Mononuclear cell (primary cell): ENCODE measurements around the gene TLE6. TPM values are rescaled to one million over a fixed set of nuclear protein-coding genes. Genes with fewer than 3 reads are reported as not detected.
"Not testable (repeated sequence)": the region's sequence is repeated elsewhere in the genome, so short reads cannot be mapped to it uniquely, and the experiment has no call there.

Experiments used
- H3K27me3 ChIP-seq: 2 replicates; pipeline ENCODE4 v1.6.0; 2011; ENCODE audit warnings: low read length, control low read depth; ENCODE audit not compliant: insufficient read depth
- H3K4me1 ChIP-seq: 2 replicates; pipeline ENCODE4 v1.5.1; 2011; ENCODE audit warnings: mild to moderate bottlenecking, low read length, control low read depth; ENCODE audit not compliant: insufficient read depth
- H3K4me3 ChIP-seq: 2 replicates; pipeline ENCODE4 v1.5.1; 2011; ENCODE audit warnings: mild to moderate bottlenecking, low read length, moderate library complexity
- H3K9me3 ChIP-seq: 2 replicates; pipeline ENCODE4 v1.5.1; 2011; ENCODE audit warnings: low read depth, mild to moderate bottlenecking, control low read depth, low read length
- total RNA-seq: library from RNA; depleted of rRNA; stranded (reverse); fragments of >200 nt; gene quantifications from one replicate; pipeline ENCODE4 v1.2.3, GENCODE V29; 2012

Gene TLE6
- total RNA-seq, 1 donor, result not detected

DNA sequence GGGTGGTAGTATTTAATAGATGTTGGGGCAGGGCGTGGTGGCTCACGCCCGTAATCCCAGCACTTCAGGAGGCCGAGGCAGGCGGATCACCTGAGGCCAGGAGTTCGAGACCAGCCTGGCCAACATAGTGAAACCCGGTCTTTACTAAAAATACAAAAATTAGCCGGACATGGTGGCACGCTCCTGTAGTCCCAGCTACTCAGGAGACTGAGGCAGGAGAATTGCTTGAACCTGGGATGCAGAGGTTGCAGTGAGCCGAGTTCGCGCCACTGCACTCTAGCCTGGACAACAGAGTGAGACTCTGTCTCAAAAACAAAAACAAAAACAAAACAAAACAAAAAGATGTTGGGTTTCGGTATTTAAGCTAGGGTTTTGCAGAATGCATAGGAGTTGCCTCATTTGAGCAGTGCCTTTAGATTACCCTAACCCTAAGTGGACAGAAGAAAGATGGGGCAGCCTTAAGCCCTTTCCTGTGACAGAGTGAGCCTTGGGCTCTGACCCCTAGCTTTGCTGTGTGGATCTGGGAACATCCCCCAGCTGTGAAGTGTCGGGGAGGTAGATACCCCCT is 59.7 kb downstream of the TLE6 start:
- H3K27me3 ChIP-seq, H3K9me3 ChIP-seq, H3K4me3 ChIP-seq: not testable (repeated sequence)
- H3K4me1 ChIP-seq, result peaks cover 14% of the 10 kb centered on the region

GRCh38 chr19:3038214-3038613 is 60.9 kb downstream of the TLE6 start:
- Histone ChIP-seq H3K4me3 (no peak overlapping the region), H3K27me3 (peaks cover 3% of the 10 kb centered on the region), H3K4me1 (peaks cover 14% of the 10 kb centered on the region), H3K9me3 (no peaks in the 10 kb centered on the region)

- Histone ChIP-seq H3K9me3 (no peaks in the 10 kb centered on the region), H3K4me3 (no peak overlapping the region)
Observed at GRCh38 chr19:3039125-3039524, 61.8 kb downstream of the TLE6 start.

DNA sequence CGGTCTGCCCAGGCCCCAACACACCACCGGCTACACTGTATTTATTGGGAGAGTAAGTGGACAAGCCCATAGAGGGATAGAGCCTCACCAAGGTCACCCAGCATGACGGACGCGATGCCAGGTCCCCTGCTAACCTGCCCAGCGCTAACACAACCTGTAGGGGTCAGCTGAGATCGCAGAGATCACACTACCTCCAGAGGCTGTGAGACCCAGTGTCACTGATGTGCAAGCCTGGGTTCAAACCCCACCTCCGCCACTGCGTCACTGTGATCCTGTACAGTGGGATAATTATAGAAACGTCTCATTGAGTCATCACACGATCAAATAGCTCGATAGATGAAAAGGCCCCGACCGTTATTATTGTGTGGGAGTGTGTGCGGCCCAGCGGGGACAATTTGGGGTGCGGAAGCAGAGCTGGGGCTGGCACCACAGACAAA is 62.3 kb downstream of the TLE6 start:
- Histone ChIP-seq H3K4me3 (no peak overlapping the region), H3K4me1 (peaks cover 12% of the 10 kb centered on the region), H3K27me3 (peaks cover 3% of the 10 kb centered on the region), H3K9me3 (no peaks in the 10 kb centered on the region)

More at GRCh38 chr19:3039125-3039524, 61.8 kb downstream of the TLE6 start:
- Histone ChIP-seq H3K27me3 (peaks cover 3% of the 10 kb centered on the region), H3K4me1 (peaks cover 14% of the 10 kb centered on the region)

DNA sequence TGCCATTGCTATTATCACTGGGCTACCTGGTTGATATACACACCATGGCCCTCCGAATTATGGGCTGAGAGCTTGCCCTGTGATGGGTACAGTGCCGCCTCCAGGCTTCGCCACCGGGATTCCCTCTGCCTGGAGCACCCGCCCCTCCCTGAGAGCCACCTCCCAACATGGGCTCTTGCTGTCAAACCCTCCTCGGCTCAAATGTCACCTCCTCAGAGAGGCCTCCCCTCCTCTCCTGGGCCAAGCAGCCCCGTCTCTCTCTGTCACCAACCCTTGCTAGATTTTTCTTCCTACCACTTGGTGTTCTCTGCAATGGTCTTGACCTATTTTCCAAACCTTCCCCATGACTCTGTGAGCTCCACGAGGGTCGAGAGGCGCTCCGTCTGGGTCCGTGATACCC is 64.0 kb downstream of the TLE6 start:
- H3K9me3 ChIP-seq, result no peaks in the 10 kb centered on the region
- H3K4me3 ChIP-seq, result no peak overlapping the region
- H3K27me3 ChIP-seq, result peaks cover 3% of the 10 kb centered on the region
- H3K4me1 ChIP-seq, result peaks cover 4% of the 10 kb centered on the region

- Histone ChIP-seq H3K27me3 (peaks cover 3% of the 10 kb centered on the region), H3K4me3 (no peak overlapping the region), H3K9me3 (no peaks in the 10 kb centered on the region), H3K4me1 (no peaks in the 10 kb centered on the region)
Observed at GRCh38 chr19:3041761-3042620, 64.6 kb downstream of the TLE6 start.

DNA sequence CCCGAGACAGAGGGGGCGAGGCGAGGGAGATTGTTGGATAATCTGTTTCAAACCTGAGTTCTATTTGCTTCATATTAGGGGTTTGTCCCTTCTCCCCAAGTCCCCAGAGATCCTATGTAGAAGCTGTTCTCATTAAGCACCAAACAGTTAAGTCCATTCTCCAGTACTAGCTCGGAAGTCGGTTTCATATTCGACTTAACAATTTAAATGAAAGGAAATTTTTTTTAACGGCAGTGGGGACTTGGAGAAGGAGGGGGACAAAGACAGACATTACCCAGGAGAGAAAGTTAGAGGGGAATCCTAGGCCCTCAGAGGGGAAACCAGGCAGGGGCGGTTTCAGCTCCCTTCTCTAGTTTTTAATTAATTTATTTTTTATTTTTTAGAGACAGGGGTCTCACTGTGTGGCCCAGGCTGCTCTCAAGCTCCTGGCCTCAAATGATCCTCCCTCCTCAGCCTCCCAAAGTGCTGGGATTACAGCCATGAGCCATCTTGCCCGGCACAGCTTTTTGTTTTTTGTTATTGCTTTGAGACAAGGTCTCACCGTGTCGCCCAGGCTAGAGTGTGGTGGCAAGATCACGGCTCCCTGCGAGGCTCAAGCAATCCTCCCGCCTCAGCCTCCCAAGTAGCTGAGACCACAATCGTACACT is 65.4 kb downstream of the TLE6 start:
- H3K4me1 ChIP-seq, result peaks cover 5% of the 10 kb centered on the region
- H3K9me3 ChIP-seq, result no peaks in the 10 kb centered on the region
- no peak overlapping the region for H3K4me3 ChIP-seq
- peaks cover 3% of the 10 kb centered on the region for H3K27me3 ChIP-seq

Other genes with a start within 250 kb of the TLE6 start
- 11.5 TPM for gene SLC39A3, start 237.5 kb upstream of the TLE6 start, total RNA-seq
- 23.0 TPM for gene SGTA, start 194.3 kb upstream of the TLE6 start, total RNA-seq
- gene THOP1, start 192.1 kb upstream of the TLE6 start, total RNA-seq, result 15.4 TPM
- gene ZNF554, start 157.7 kb upstream of the TLE6 start, total RNA-seq, result 1.8 TPM
- 3.1 TPM for gene ZNF555, start 136.1 kb upstream of the TLE6 start, total RNA-seq
- gene ZNF556, start 110.2 kb upstream of the TLE6 start, total RNA-seq, result not detected
- gene ZNF57, start 76.6 kb upstream of the TLE6 start, total RNA-seq, result 1.0 TPM
- 1.4 TPM for gene ZNF77, start 32.6 kb upstream of the TLE6 start, total RNA-seq
- gene TLE2, start 51.7 kb downstream of the TLE6 start, total RNA-seq, result 4.4 TPM
- 551 TPM for gene TLE5, start 84.9 kb downstream of the TLE6 start, total RNA-seq
- gene GNA11, start 116.8 kb downstream of the TLE6 start, total RNA-seq, result 1.3 TPM
- gene GNA15, start 158.5 kb downstream of the TLE6 start, total RNA-seq, result 48.3 TPM
- 81.6 TPM for gene S1PR4, start 201.2 kb downstream of the TLE6 start, total RNA-seq
- gene NCLN, start 208.4 kb downstream of the TLE6 start, total RNA-seq, result 29.7 TPM
- not detected for gene CELF5, start 247.1 kb downstream of the TLE6 start, total RNA-seq